ENCODE measurements around the gene ATM. TPM values are rescaled to one million over a fixed set of nuclear protein-coding genes. Genes with fewer than 3 reads are reported as not detected.

ATM gene
- total RNA-seq, 2 donors from 2014 or later = 45.7 to 55.0 TPM

DNA sequence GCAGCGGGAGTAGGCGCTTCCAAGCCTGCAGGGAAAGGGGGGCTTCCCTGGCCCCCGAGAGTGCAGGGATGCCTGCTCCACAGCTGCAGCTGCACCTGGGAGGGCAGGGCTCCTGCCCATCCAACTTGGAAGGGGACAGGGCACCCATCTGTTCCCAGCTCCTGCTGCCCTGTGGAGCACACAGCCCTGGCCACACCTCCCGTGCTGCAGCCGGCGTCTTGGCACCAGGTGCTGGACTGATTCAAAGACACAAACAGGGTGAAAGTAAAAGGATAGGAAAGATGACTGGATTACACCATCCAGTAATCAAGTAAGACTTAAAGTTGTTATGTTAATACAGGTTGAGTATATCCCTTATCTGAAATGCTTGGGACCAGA lies 15.2 kb upstream of the ATM start:
- DNase-seq (no peak), ATAC-seq (replicated peaks in 1 of 2) (no peak)
- Mint-ChIP-seq H3K27me3 (ENCODE audit: low read depth) (no peaks in the 10 kb centered on the region), H3K36me3 (ENCODE audit: insufficient read depth in 2 of 2) (peaks cover 38 to 71% of the 10 kb centered on the region in 2 donors), H3K27ac (no peak overlapping the region), H3K4me1 (ENCODE audit: low read depth) (peaks cover 50% of the 10 kb centered on the region), H3K4me3 (no peak overlapping the region), H3K9me3 (peaks cover 6 to 17% of the 10 kb centered on the region in 2 donors)

DNA sequence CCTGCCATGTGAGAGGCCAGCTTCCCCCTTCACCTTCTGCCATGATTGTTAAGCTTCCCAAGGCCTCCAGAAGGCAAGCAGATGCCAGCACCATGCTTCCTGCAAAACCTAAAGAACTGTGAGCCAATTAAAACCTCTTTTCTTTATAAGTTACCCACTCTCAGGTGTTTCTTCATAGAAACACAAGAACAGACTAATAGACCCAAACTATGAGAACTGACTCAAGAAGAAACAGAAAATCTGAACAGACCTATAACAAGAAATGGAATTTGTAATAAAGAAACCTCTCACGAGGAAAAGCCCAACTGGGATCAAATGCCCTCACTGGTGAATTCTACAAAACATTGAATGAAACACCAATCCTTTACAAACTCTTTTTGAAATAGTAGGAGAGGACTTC lies 12.4 kb upstream of the ATM start:
- no peaks in the 10 kb centered on the region for H3K27me3 Mint-ChIP-seq (ENCODE audit: low read depth)
- ATAC-seq (replicated peaks in 1 of 2) = peak in 1 of 2 donors; percentile 28
- peak overlapping the region; percentile 64 for H3K27ac Mint-ChIP-seq
- H3K4me1 Mint-ChIP-seq (ENCODE audit: low read depth) = peaks cover 48% of the 10 kb centered on the region
- H3K4me3 Mint-ChIP-seq = peak overlapping the region; percentile 46 to 69
- peaks cover 25 to 57% of the 10 kb centered on the region in 2 donors for H3K36me3 Mint-ChIP-seq (ENCODE audit: insufficient read depth in 2 of 2)
- peaks cover 3 to 9% of the 10 kb centered on the region in 2 donors for H3K9me3 Mint-ChIP-seq
- no peak for DNase-seq

DNA sequence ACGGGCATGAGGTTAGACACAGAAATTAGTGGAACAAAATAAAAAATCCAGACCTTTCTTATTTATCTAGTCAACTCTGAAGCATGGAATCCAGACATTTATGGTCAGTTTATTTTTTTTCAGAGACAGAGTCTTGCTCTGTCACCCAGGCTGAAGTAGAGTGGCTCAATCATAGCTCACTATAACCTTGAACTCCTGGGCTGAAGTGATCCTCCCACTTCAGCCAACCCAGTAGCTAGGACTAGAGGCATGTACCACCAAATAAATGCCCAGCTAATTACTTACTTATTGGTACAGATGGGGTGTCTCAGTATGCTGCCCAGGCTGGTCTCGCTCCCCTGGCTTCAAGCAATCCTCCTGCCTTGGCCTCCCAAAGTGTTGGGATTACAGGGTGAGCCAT lies 9.1 kb upstream of the ATM start:
- Mint-ChIP-seq H3K4me3 (no peak overlapping the region), H3K4me1 (ENCODE audit: low read depth) (peaks cover 70% of the 10 kb centered on the region), H3K27ac (no peak overlapping the region), H3K9me3 (peaks cover 3 to 6% of the 10 kb centered on the region in 2 donors), H3K27me3 (ENCODE audit: low read depth) (no peaks in the 10 kb centered on the region), H3K36me3 (ENCODE audit: insufficient read depth in 2 of 2) (peaks cover 10 to 34% of the 10 kb centered on the region in 2 donors)
- DNase-seq = no peak
- ATAC-seq (replicated peaks in 1 of 2) = no peak

DNA sequence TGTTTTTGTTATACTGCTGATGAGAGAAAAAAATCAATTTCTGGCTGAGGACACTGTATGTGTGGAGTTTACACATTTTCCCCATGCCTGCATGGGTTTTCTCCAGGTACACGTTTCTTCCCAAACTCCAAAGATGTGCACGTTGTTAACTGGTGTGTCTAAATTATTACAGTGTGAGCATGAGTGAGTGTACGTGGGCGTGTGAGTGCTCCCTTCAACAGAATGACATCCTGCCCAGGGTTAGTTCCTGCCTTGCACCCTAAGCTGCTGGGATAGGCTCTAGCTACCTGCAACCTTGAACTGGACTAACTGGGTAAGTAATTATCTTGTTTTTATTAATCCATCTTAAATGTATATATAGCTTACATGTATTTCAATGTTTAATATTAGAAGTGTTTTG lies 5.9 kb upstream of the ATM start:
- DNase-seq (peak in 1 of 2 donors; percentile 35), ATAC-seq (replicated peaks in 1 of 2) (peak; percentile 48 to 49)
- Mint-ChIP-seq H3K4me3 (peak overlapping the region in 1 of 2 donors; percentile 69), H3K4me1 (ENCODE audit: low read depth) (peaks cover 74% of the 10 kb centered on the region), H3K27me3 (ENCODE audit: low read depth) (no peaks in the 10 kb centered on the region), H3K27ac (peak overlapping the region; percentile 70), H3K9me3 (no peaks in the 10 kb centered on the region), H3K36me3 (ENCODE audit: insufficient read depth in 2 of 2) (peaks cover 9 to 23% of the 10 kb centered on the region in 2 donors)

DNA sequence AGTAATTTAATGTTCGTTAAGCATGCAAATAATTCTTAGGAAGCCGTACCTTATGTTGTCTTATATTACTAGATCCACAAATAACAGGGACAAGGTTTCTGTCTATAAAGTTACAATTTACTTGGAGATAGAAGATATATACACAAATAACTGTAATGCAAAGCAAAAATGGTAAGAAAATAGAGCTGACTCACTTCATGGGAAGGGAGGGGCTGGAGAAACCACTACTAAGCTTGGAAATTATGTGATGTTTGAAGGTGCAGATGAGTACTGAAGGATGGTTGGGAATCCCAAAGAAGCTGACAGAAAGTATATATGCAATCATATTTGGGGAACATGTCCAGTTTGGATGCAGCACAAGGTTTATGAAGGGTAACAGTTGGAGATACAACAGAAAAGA lies 4.4 kb upstream of the ATM start:
- H3K4me3 Mint-ChIP-seq = peak overlapping the region in 1 of 2 donors; percentile 7

DNA sequence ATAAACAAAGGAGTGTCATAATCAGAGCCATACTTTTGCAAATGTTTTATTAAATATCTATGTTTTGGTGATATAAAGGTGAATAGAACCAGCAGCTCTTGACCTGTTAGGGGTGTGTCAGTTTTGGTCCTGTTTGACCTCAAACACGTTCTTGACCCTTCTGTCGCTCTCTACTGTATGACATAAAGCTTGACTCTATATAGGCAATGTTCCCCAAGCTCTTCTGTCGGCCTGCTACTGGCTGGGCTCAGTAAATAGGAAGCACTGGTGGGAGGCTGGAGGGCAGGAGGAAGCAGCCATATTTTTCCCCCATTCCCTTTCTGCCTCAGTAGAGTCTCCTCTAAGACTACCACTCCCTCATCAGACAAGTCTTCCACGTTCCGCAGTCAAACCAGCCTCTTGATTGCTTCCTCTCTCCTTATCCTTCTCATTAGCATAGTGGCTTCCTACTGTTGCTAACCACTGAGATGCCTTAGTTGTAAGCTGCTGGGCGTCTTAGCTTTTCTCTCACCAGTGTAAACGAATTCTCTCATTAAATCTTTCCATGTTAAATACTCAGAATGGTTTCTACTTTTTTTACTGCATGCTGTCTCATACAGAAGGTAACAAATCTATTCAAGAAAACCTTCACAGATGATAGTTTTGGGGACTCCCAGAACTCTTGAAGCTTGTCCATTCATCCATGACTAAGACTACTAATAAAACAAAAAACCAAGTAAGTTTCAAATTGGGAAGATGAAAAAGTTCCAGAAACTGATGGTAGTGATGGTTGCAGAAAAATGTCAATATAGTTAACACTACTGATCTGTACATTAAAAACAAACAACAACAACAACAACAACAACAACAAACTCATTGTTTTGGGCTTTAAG lies 3.7 kb upstream of the ATM start:
- peaks cover 65% of the 10 kb centered on the region for H3K4me1 Mint-ChIP-seq (ENCODE audit: low read depth)
- H3K27ac Mint-ChIP-seq = no peak overlapping the region
- peaks cover 9 to 20% of the 10 kb centered on the region in 2 donors for H3K36me3 Mint-ChIP-seq (ENCODE audit: insufficient read depth in 2 of 2)
- H3K9me3 Mint-ChIP-seq = no peaks in the 10 kb centered on the region
- H3K4me3 Mint-ChIP-seq = no peak overlapping the region
- DNase-seq (no peak), ATAC-seq (replicated peaks in 1 of 2) (no peak)
- no peaks in the 10 kb centered on the region for H3K27me3 Mint-ChIP-seq (ENCODE audit: low read depth)

More for the DNA sequence above, 4.4 kb upstream of the ATM start:
- H3K27me3 Mint-ChIP-seq (ENCODE audit: low read depth) = no peaks in the 10 kb centered on the region
- ATAC-seq (replicated peaks in 1 of 2) (no peak), DNase-seq (no peak)
- no peaks in the 10 kb centered on the region for H3K9me3 Mint-ChIP-seq
- H3K27ac Mint-ChIP-seq = peak overlapping the region; percentile 23
- peaks cover 9 to 21% of the 10 kb centered on the region in 2 donors for H3K36me3 Mint-ChIP-seq (ENCODE audit: insufficient read depth in 2 of 2)
- peaks cover 72% of the 10 kb centered on the region for H3K4me1 Mint-ChIP-seq (ENCODE audit: low read depth)

DNA sequence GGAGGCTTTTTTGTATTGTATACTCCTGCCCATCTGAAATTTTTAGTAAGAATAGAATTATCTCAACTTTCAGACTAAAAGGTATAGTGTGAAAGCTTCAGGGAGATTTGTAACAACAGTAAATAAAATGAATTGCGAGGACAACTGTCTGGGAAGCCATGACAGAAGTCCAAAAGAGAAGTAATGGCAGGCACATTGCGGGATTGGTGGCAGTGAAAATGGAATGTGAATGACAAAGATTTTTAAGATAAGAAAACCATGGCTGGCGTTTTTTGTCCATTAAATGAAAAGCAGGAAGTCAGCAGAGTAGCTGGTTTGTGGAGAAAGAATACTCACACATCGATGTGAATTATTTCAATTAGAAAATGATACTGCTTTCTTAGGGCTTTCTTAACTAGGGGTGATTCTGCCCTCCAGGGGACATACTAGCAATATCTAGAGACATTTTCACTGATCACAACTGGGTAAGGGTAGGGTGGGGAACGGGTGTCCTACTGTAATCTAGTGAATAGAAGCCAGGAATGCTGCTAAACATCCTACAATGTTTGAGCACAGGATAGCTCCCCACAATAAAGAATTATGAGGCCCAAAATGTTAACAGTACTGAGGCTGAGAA lies 2.0 kb upstream of the ATM start:
- H3K27me3 Mint-ChIP-seq (ENCODE audit: low read depth) = no peaks in the 10 kb centered on the region
- H3K27ac Mint-ChIP-seq = no peak overlapping the region
- DNase-seq (no peak), ATAC-seq (replicated peaks in 1 of 2) (no peak)
- peaks cover 9 to 21% of the 10 kb centered on the region in 2 donors for H3K36me3 Mint-ChIP-seq (ENCODE audit: insufficient read depth in 2 of 2)
- peaks cover 51% of the 10 kb centered on the region for H3K4me1 Mint-ChIP-seq (ENCODE audit: low read depth)
- no peak overlapping the region for H3K4me3 Mint-ChIP-seq
- no peaks in the 10 kb centered on the region for H3K9me3 Mint-ChIP-seq

DNA sequence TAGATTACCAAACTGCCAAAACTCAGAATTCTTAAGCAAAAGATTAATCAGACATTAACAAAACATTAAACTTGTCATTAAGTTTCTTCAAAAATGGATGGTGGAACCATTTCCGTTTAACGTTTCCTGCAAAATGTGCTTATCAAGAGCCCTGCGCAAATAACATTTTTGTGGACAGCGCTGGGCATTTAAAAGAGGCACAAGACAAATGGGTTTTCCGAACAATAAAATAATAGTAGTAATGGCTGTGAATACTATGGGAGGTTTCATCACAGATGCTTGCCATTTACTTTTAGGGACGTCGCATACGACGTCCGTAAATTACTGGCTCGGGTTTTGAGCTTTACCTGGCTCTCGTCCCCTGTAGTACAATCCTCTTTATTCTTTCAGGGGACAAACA lies 1.5 kb upstream of the ATM start:
- H3K27ac Mint-ChIP-seq = no peak overlapping the region
- peaks cover 46% of the 10 kb centered on the region for H3K4me1 Mint-ChIP-seq (ENCODE audit: low read depth)
- ATAC-seq (replicated peaks in 1 of 2) = no peak
- no peaks in the 10 kb centered on the region for H3K27me3 Mint-ChIP-seq (ENCODE audit: low read depth)
- DNase-seq = no peak
- no peaks in the 10 kb centered on the region for H3K9me3 Mint-ChIP-seq
- H3K4me3 Mint-ChIP-seq = no peak overlapping the region
- peaks cover 9 to 21% of the 10 kb centered on the region in 2 donors for H3K36me3 Mint-ChIP-seq (ENCODE audit: insufficient read depth in 2 of 2)

DNA sequence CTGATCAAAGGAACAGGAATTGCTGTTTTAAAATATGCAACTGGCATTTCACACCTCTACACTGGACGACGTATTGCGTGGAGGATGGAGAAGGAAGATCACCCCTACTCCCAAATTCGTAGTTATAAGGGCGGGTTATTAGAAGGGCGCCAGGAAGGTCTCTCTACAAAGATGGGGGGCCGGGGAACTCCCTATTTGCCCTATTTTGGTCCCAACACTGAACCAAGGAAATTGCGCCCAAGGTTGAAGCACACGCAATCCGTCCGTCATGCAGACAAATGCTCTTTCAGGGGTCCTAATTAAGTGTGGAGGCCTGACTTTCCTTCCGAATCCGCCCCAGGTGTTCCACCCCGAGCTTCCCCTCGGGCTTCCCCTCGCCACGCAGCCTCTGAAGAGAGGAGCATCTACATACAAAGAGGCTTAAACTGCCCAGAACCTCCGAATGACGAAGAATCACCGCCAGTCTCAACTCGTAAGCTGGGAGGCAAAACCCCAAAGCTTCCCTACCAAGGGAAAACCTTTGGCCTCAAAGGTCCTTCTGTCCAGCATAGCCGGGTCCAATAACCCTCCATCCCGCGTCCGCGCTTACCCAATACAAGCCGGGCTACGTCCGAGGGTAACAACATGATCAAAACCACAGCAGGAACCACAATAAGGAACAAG lies 825 bp upstream of the ATM start:
- H3K9me3 Mint-ChIP-seq = no peaks in the 10 kb centered on the region
- H3K27me3 Mint-ChIP-seq (ENCODE audit: low read depth) = no peaks in the 10 kb centered on the region
- no peak overlapping the region for H3K4me3 Mint-ChIP-seq
- peak in 1 of 2 donors; percentile 49 for DNase-seq
- no peak for ATAC-seq (replicated peaks in 1 of 2)
- peaks cover 9 to 21% of the 10 kb centered on the region in 2 donors for H3K36me3 Mint-ChIP-seq (ENCODE audit: insufficient read depth in 2 of 2)
- peaks cover 39% of the 10 kb centered on the region for H3K4me1 Mint-ChIP-seq (ENCODE audit: low read depth)
- no peak overlapping the region for H3K27ac Mint-ChIP-seq

DNA sequence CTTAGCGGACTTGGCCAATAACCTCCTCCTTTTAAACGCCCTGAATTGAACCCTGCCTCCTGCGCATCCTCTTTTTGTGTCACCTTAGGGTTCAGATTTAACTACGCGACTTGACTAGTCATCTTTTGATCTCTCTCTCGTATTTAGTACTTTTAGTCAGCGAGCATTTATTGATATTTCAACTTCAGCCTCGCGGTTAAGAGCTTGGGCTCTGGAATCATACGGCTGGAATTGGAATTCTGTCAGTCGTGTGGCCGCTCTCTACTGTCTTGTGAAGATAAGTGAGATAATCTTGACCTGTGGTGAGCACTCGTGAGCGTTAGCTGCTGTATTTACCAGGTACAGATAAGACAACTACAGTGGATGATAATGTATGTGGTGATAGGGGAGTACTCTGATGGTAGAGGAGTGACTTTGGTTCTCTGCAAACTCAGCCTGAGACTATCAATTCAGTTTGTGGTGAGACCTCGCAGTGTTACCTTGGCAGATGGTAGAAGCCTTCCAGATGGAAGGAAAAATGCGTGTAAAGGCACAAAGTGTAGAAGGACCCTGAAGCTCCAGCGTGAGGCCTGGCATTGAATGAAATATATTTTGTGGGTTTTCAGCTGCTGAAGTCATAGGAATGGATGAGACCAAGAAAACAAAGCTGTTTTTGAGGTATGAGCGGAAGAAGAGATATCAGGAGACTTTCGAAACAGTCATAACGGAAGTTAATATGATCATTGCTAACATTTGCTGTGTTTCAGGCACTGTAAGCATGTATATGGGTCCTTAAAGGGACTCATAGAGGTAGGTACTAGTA lies 682 bp downstream of the ATM start:
- no peak overlapping the region for H3K4me3 Mint-ChIP-seq
- peaks cover 8 to 21% of the 10 kb centered on the region in 2 donors for H3K36me3 Mint-ChIP-seq (ENCODE audit: insufficient read depth in 2 of 2)
- H3K9me3 Mint-ChIP-seq = no peaks in the 10 kb centered on the region
- H3K27ac Mint-ChIP-seq = no peak overlapping the region
- H3K27me3 Mint-ChIP-seq (ENCODE audit: low read depth) = no peaks in the 10 kb centered on the region
- H3K4me1 Mint-ChIP-seq (ENCODE audit: low read depth) = peaks cover 34% of the 10 kb centered on the region
- ATAC-seq (replicated peaks in 1 of 2) (peak; percentile 55), DNase-seq (peak; percentile 45 to 70)

DNA sequence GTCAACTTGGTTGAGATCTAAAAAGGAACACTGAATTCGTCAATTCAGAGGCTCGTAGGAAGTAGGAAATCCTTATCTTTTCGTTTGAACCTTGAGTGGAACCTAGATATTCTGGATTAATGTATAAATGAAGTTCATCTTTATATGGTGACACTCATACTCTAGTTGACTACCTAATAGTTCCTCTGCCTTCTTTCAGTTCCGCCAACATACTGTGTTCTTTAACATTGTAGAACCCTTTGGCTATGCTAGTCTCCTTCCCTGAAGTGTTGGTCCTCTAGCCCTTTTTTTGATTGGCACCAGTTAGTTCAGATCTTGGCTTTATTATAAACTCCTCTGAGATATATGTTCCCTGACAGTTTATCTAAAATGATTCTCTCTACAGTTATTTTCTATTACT lies 1.5 kb downstream of the ATM start:
- H3K9me3 Mint-ChIP-seq = no peaks in the 10 kb centered on the region

DNA sequence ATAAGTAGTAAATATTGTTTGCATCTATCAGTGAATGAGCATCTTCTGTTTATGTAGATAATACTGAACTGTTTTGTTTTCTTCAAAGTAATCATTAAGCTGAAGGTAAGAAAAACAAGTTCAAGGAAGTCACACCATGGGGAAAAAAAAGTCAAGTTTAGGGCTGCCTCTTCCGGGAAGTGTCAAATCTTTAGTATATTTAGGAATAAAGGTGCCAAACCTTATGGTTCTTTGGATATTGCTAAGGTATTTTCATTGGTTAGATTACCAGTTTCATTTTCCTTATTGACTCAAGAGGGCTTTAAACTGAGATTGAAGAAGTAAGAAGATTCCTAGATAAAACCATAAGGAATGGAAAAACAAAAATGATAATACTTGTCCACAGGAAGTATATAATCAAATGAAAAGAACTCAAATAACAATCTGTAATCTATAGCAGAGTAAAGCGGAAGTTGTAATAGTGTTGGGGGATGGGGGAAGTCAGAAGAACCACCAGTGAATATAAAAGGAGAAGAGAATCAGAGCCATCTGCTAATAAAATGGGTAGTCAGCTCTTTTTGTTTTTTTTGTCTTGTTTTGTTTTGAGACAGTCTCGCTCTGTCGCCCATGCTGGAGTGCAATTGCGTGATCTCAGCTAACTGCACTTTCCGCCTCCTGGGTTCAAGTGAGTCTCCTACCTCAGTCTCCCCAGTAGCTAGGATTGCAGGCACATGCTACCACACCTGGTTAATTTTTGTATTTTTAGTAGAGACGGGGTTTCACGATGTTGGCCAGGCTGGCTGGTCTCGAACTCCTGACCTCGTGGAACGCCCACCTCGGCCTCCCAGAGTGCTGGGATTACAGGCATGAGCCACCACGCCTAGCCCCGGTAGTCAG lies 2.3 kb downstream of the ATM start:
- ATAC-seq (replicated peaks in 1 of 2) (no peak), DNase-seq (peak; percentile 27 to 36)
- peaks cover 34% of the 10 kb centered on the region for H3K4me1 Mint-ChIP-seq (ENCODE audit: low read depth)
- H3K9me3 Mint-ChIP-seq = no peaks in the 10 kb centered on the region
- no peaks in the 10 kb centered on the region for H3K27me3 Mint-ChIP-seq (ENCODE audit: low read depth)
- peaks cover 3 to 15% of the 10 kb centered on the region in 2 donors for H3K36me3 Mint-ChIP-seq (ENCODE audit: insufficient read depth in 2 of 2)
- no peak overlapping the region for H3K4me3 Mint-ChIP-seq
- no peak overlapping the region for H3K27ac Mint-ChIP-seq

More for the DNA sequence above, 1.5 kb downstream of the ATM start:
- peaks cover 34% of the 10 kb centered on the region for H3K4me1 Mint-ChIP-seq (ENCODE audit: low read depth)
- peaks cover 6 to 19% of the 10 kb centered on the region in 2 donors for H3K36me3 Mint-ChIP-seq (ENCODE audit: insufficient read depth in 2 of 2)
- no peak for DNase-seq
- H3K4me3 Mint-ChIP-seq = no peak overlapping the region
- H3K27ac Mint-ChIP-seq = no peak overlapping the region
- ATAC-seq (replicated peaks in 1 of 2) = no peak
- no peaks in the 10 kb centered on the region for H3K27me3 Mint-ChIP-seq (ENCODE audit: low read depth)
